Activated naive CD8-positive, alpha-beta T cell treated with anti-CD3 and anti-CD28 coated beads, Interleukin-2, amount 50 U/mL, for 24 hours (primary cell): Measurements from ENCODE around the gene ELMO1.
"Not testable (repeated sequence)": the region's sequence is repeated elsewhere in the genome, so short reads cannot be mapped to it uniquely, and the experiment has no call there.

ENCODE experiments used
- ATAC-seq: fragments of 150-1000 bp; cut with Tn5 transposase; one replicate; pipeline ENCODE4 v1.10.0; 2021
- DNase-seq: peaks from one replicate; pipeline ENCODE4 v3.0.0; 2021
- H3K27ac Mint-ChIP-seq: one replicate; pipeline ENCODE4 v1.8.0; 2021; ENCODE audit warnings: mild to moderate bottlenecking, mixed read lengths
- H3K27me3 Mint-ChIP-seq: one replicate; pipeline ENCODE4 v1.8.0; 2021; ENCODE audit warnings: mixed read lengths
- H3K36me3 Mint-ChIP-seq: one replicate; pipeline ENCODE4 v1.8.0; 2021; ENCODE audit warnings: low read depth, mixed read lengths
- H3K4me1 Mint-ChIP-seq: one replicate; pipeline ENCODE4 v1.8.0; 2021; ENCODE audit warnings: mixed read lengths
- H3K4me3 Mint-ChIP-seq: one replicate; pipeline ENCODE4 v1.8.0; 2021; ENCODE audit warnings: mild to moderate bottlenecking, moderate library complexity, mixed read lengths
- H3K9me3 Mint-ChIP-seq: one replicate; pipeline ENCODE4 v1.8.0; 2021; ENCODE audit warnings: mixed read lengths

Gene ELMO1

GRCh38 chr7:37153376-37153775 lies 295.3 kb downstream of the ELMO1 start:
- H3K36me3 Mint-ChIP-seq: peaks cover 57% of the 10 kb centered on the region
- ATAC-seq (no peak), DNase-seq (no peak)
- no peak overlapping the region for H3K4me3 Mint-ChIP-seq
- H3K27ac Mint-ChIP-seq: no peak overlapping the region
- no peaks in the 10 kb centered on the region for H3K27me3 Mint-ChIP-seq
- H3K4me1 Mint-ChIP-seq: peaks cover 18% of the 10 kb centered on the region
- peaks cover 8% of the 10 kb centered on the region for H3K9me3 Mint-ChIP-seq

GRCh38 chr7:37151741-37152413 lies 296.8 kb downstream of the ELMO1 start:
- ATAC-seq (no peak), DNase-seq (no peak)
- Mint-ChIP-seq H3K36me3 (peaks cover 58% of the 10 kb centered on the region), H3K4me1 (peaks cover 18% of the 10 kb centered on the region), H3K27me3 (no peaks in the 10 kb centered on the region), H3K9me3 (peaks cover 12% of the 10 kb centered on the region), H3K4me3 (no peak overlapping the region), H3K27ac (no peak overlapping the region)

GRCh38 chr7:37150856-37151255 lies 297.8 kb downstream of the ELMO1 start:
- H3K4me1 Mint-ChIP-seq: peaks cover 17% of the 10 kb centered on the region
- H3K27ac Mint-ChIP-seq: peak overlapping the region; percentile 24

DNA sequence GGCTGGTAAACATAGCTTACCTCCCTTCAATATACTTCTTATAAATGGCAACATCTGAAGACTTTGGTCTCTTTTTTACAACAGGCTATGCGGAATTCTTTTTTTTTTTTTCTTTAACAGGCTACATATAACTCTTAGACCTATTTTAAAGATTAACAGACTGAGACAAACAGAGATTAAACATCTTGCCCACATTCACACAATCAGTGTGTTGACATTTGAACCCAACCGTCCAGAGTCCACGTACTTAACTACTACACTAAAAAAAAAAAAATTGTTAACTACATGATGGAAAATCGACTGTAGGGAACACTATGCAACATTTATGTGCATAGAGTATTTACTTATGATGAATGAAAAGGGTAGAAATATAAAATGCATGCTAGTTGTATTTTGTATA lies 298.5 kb downstream of the ELMO1 start:
- peaks cover 13% of the 10 kb centered on the region for H3K4me1 Mint-ChIP-seq
- H3K27ac Mint-ChIP-seq: no peak overlapping the region
- ATAC-seq (no peak), DNase-seq (no peak)
- peaks cover 4% of the 10 kb centered on the region for H3K9me3 Mint-ChIP-seq
- peaks cover 52% of the 10 kb centered on the region for H3K36me3 Mint-ChIP-seq
- H3K4me3 Mint-ChIP-seq: no peak overlapping the region
- no peaks in the 10 kb centered on the region for H3K27me3 Mint-ChIP-seq

More at GRCh38 chr7:37150856-37151255, 297.8 kb downstream of the ELMO1 start:
- Mint-ChIP-seq H3K36me3 (peaks cover 57% of the 10 kb centered on the region), H3K4me3 (no peak overlapping the region), H3K9me3 (peaks cover 8% of the 10 kb centered on the region), H3K27me3 (no peaks in the 10 kb centered on the region)
- ATAC-seq (no peak), DNase-seq (no peak)

GRCh38 chr7:37149773-37150124 lies 298.9 kb downstream of the ELMO1 start:
- DNase-seq (no peak), ATAC-seq (no peak)
- no peak overlapping the region for H3K4me3 Mint-ChIP-seq
- peaks cover 9% of the 10 kb centered on the region for H3K4me1 Mint-ChIP-seq
- H3K27ac Mint-ChIP-seq: no peak overlapping the region
- H3K36me3 Mint-ChIP-seq: peaks cover 47% of the 10 kb centered on the region
- H3K9me3 Mint-ChIP-seq: peaks cover 4% of the 10 kb centered on the region
- no peaks in the 10 kb centered on the region for H3K27me3 Mint-ChIP-seq

- Mint-ChIP-seq H3K9me3 (peaks cover 4% of the 10 kb centered on the region), H3K36me3 (peaks cover 46% of the 10 kb centered on the region), H3K4me1 (peaks cover 4% of the 10 kb centered on the region), H3K27ac (no peak overlapping the region), H3K27me3 (no peaks in the 10 kb centered on the region), H3K4me3 (no peak overlapping the region)
- DNase-seq (no peak), ATAC-seq (no peak)
These were observed 299.5 kb downstream of the ELMO1 start for GRCh38 chr7:37149051-37149772.

DNA sequence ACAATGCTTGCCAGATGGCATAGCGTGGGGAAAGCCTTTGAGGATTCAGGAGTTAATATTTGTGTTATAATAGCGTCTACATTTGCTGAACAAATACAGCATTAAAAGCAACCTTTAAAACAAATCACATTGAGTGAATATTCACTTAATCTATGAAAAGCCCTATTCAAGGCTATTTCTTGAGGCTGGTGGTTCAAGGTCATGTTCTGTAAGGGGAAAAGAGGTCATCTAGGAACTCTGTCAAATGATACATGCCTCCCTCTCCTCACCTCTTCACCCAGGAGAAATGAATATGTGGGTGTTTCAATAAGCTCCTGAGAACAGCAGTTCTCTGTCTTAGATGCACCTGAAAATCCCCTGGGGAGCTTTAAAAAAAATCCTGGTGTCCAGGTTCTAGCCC lies 303.0 kb downstream of the ELMO1 start:
- Mint-ChIP-seq H3K9me3 (peaks cover 24% of the 10 kb centered on the region), H3K27me3 (no peaks in the 10 kb centered on the region), H3K4me3 (no peak overlapping the region), H3K4me1 (peaks cover 3% of the 10 kb centered on the region), H3K27ac (no peak overlapping the region), H3K36me3 (peaks cover 58% of the 10 kb centered on the region)
- ATAC-seq (no peak), DNase-seq (no peak)

GRCh38 chr7:37144423-37144822 lies 304.2 kb downstream of the ELMO1 start:
- no peak for DNase-seq
- no peaks in the 10 kb centered on the region for H3K27me3 Mint-ChIP-seq
- H3K4me3 Mint-ChIP-seq: no peak overlapping the region
- H3K9me3 Mint-ChIP-seq: peaks cover 36% of the 10 kb centered on the region
- no peak for ATAC-seq
- peaks cover 65% of the 10 kb centered on the region for H3K36me3 Mint-ChIP-seq
- no peaks in the 10 kb centered on the region for H3K4me1 Mint-ChIP-seq
- no peak overlapping the region for H3K27ac Mint-ChIP-seq

DNA sequence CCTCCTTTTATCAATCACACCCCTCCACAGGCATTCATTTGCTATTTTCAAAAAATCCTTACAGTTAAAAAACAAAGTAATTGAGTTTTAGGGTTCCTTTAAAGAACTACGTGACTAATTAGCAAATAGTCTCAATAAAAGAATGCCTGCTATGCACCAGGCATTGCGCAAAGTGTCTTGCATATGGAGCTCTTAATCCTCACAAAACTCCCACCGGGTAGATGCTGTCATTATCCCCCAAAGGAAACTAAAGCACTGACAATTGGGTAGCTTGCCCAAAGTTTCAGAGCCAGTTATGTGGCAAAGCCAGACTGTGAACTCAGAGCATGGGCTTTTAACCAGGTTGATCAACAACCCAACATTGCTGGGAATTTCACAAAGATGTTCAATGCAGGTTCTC lies 305.7 kb downstream of the ELMO1 start:
- H3K27ac Mint-ChIP-seq: no peak overlapping the region
- ATAC-seq (no peak), DNase-seq (no peak)
- H3K4me3 Mint-ChIP-seq: no peak overlapping the region
- peaks cover 49% of the 10 kb centered on the region for H3K9me3 Mint-ChIP-seq
- peaks cover 73% of the 10 kb centered on the region for H3K36me3 Mint-ChIP-seq
- no peaks in the 10 kb centered on the region for H3K27me3 Mint-ChIP-seq
- peaks cover under 1% of the 10 kb centered on the region for H3K4me1 Mint-ChIP-seq

- Mint-ChIP-seq H3K4me3 (no peak overlapping the region), H3K27me3 (no peaks in the 10 kb centered on the region), H3K4me1 (peaks cover 1% of the 10 kb centered on the region), H3K27ac (no peak overlapping the region), H3K36me3 (peaks cover 70% of the 10 kb centered on the region), H3K9me3 (peaks cover 53% of the 10 kb centered on the region)
- DNase-seq (no peak), ATAC-seq (no peak)
These were observed 306.9 kb downstream of the ELMO1 start for GRCh38 chr7:37141742-37142141.

DNA sequence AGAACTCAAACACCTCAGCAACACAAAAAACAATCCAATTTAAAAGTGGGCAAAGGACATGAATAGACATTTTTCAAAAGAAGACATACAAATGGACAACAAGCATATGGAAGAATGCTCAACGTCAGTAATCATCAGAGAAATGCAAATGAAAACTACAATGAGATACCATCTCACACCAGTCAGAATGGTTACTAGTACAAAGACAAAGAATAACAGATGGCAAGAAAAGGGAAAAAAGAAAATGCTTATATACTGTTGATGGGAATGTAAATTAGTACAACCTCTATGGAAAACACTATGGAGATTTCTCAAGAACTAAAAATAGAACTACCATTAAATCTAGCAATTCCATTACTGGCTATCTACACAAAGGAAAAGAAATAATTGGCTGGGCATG lies 314.8 kb downstream of the ELMO1 start:
- not testable (repeated sequence) for DNase-seq, H3K4me3 Mint-ChIP-seq, H3K27ac Mint-ChIP-seq, ATAC-seq, H3K27me3 Mint-ChIP-seq, H3K4me1 Mint-ChIP-seq
- peaks cover 79% of the 10 kb centered on the region for H3K36me3 Mint-ChIP-seq
- H3K9me3 Mint-ChIP-seq: peaks cover 17% of the 10 kb centered on the region

GRCh38 chr7:37131855-37132254 lies 316.8 kb downstream of the ELMO1 start:
- Mint-ChIP-seq H3K4me1 (no peaks in the 10 kb centered on the region), H3K4me3 (no peak overlapping the region), H3K27ac (no peak overlapping the region), H3K9me3 (peaks cover 1% of the 10 kb centered on the region), H3K27me3 (no peaks in the 10 kb centered on the region), H3K36me3 (peaks cover 81% of the 10 kb centered on the region)
- no peak for DNase-seq
- ATAC-seq: no peak

DNA sequence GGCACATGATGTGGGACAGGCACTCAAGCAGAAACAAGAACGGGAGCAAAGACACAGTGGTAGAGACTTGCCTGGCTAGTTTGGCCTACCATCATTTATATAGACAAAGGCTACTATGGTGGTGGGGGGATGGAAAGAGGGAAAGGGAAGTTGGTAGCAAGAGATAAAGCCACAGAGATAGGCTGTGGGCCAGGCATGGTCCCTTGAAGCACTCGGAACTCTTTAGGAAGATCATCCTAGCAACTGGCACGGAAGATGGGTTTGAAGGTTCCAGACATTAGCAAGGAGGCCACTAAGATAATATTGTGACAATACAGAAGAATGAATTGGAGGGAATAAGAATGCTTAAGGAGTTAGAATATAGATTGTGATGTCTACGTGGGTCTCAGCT lies 319.6 kb downstream of the ELMO1 start:
- Mint-ChIP-seq H3K4me3 (no peak overlapping the region), H3K36me3 (peaks cover 78% of the 10 kb centered on the region), H3K9me3 (peaks cover 7% of the 10 kb centered on the region), H3K27ac (no peak overlapping the region), H3K27me3 (no peaks in the 10 kb centered on the region), H3K4me1 (peaks cover 4% of the 10 kb centered on the region)
- no peak for DNase-seq
- ATAC-seq: no peak

DNA sequence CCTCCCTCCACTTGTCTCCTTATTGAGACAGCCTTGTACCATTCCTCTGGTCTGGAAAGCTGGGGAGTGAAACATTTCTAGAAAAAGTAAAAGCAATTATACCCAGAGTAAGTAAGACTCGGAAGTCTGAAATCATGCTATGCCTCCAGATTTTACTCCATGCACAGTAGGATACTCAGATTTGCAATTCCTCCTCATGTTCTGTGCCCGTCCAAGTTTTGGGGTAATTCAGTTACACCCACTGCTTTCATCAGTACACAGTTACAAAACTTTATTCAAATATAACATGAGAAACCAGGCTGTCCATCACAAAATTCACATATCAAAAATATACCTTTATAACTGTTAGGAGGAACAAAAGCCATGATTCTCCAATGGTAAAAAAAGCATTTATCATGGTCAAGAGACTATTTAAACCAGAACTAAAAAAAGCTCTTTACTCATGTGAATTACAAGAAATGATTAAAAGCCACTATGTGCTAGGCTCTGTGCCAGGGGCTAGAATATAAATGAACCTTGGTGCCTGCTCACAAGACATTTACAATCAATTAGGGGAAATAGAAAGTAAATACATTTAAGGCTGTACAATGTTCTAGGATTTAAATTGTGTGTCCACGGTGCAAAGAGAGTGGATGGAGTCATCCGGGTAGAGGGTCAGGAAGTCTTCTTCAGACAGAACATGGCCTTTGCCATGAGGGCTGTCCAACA lies 320.2 kb downstream of the ELMO1 start:
- H3K36me3 Mint-ChIP-seq: peaks cover 72% of the 10 kb centered on the region
- DNase-seq: no peak

GRCh38 chr7:37119296-37119860 lies 329.3 kb downstream of the ELMO1 start:
- H3K4me3 Mint-ChIP-seq: no peak overlapping the region
- no peaks in the 10 kb centered on the region for H3K27me3 Mint-ChIP-seq

More for the DNA sequence above, 320.2 kb downstream of the ELMO1 start:
- ATAC-seq: no peak
- Mint-ChIP-seq H3K9me3 (peaks cover 7% of the 10 kb centered on the region), H3K27ac (no peak overlapping the region), H3K4me1 (peaks cover 4% of the 10 kb centered on the region), H3K27me3 (no peaks in the 10 kb centered on the region), H3K4me3 (no peak overlapping the region)

More at GRCh38 chr7:37119296-37119860, 329.3 kb downstream of the ELMO1 start:
- Mint-ChIP-seq H3K27ac (no peak overlapping the region), H3K9me3 (peaks cover 10% of the 10 kb centered on the region), H3K4me1 (peaks cover 53% of the 10 kb centered on the region), H3K36me3 (peaks cover 35% of the 10 kb centered on the region)
- no peak for DNase-seq
- ATAC-seq: no peak
